Central memory CD8-positive, alpha-beta T cell (primary cell): ENCODE measurements around the gene CADPS.

Experiments
- ATAC-seq: fragments of 150-1000 bp; cut with Tn5 transposase; replicated peaks from 2 replicates; pipeline ENCODE4 v1.10.0; 2022; ENCODE audit warnings: mild to moderate bottlenecking, moderate FRiP score, moderate number of reproducible peaks; ENCODE audit not compliant: poor library complexity, severe bottlenecking; ENCODE audit errors: extremely low read depth
- DNase-seq, 2 donors: peaks; one replicate each; pipeline ENCODE4 v3.0.0; 2021; ENCODE audit warnings: low spot score in 2 of 2
- H3K27ac Mint-ChIP-seq: one replicate; pipeline ENCODE4 v1.8.0; 2022; ENCODE audit warnings: low read depth, mild to moderate bottlenecking, moderate library complexity, mixed read lengths
- H3K27me3 Mint-ChIP-seq: one replicate; pipeline ENCODE4 v1.8.0; 2022; ENCODE audit warnings: mixed read lengths
- H3K36me3 Mint-ChIP-seq: one replicate; pipeline ENCODE4 v1.8.0; 2022; ENCODE audit warnings: mild to moderate bottlenecking, moderate library complexity, mixed read lengths; ENCODE audit not compliant: insufficient read depth
- H3K4me1 Mint-ChIP-seq: one replicate; pipeline ENCODE4 v1.8.0; 2022; ENCODE audit warnings: mixed read lengths
- H3K4me3 Mint-ChIP-seq: one replicate; pipeline ENCODE4 v1.8.0; 2022; ENCODE audit warnings: mild to moderate bottlenecking, moderate library complexity, mixed read lengths
- H3K9me3 Mint-ChIP-seq: one replicate; pipeline ENCODE4 v1.8.0; 2022; ENCODE audit warnings: mixed read lengths

Gene CADPS

GRCh38 chr3:62622553-62623174 lies 252.6 kb downstream of the CADPS start:
- no peaks in the 10 kb centered on the region for H3K9me3 Mint-ChIP-seq
- ATAC-seq: no peak
- H3K36me3 Mint-ChIP-seq: no peaks in the 10 kb centered on the region
- H3K27me3 Mint-ChIP-seq: no peaks in the 10 kb centered on the region
- no peaks in the 10 kb centered on the region for H3K4me1 Mint-ChIP-seq
- H3K4me3 Mint-ChIP-seq: no peak overlapping the region
- no peak overlapping the region for H3K27ac Mint-ChIP-seq
- no peak for DNase-seq

GRCh38 chr3:62621925-62622324 lies 253.3 kb downstream of the CADPS start:
- no peak for DNase-seq
- Mint-ChIP-seq H3K27ac (no peak overlapping the region), H3K4me1 (no peaks in the 10 kb centered on the region), H3K36me3 (no peaks in the 10 kb centered on the region), H3K4me3 (no peak overlapping the region), H3K9me3 (no peaks in the 10 kb centered on the region), H3K27me3 (no peaks in the 10 kb centered on the region)
- ATAC-seq: no peak

GRCh38 chr3:62621176-62621575 lies 254.0 kb downstream of the CADPS start:
- DNase-seq (no peak), ATAC-seq (no peak)
- Mint-ChIP-seq H3K4me3 (no peak overlapping the region), H3K9me3 (no peaks in the 10 kb centered on the region), H3K27ac (no peak overlapping the region), H3K27me3 (no peaks in the 10 kb centered on the region), H3K4me1 (no peaks in the 10 kb centered on the region), H3K36me3 (no peaks in the 10 kb centered on the region)

- no peak for ATAC-seq
- peaks cover 8% of the 10 kb centered on the region for H3K9me3 Mint-ChIP-seq
Observed at GRCh38 chr3:62615258-62615849, 259.9 kb downstream of the CADPS start.

GRCh38 chr3:62614527-62614926 lies 260.7 kb downstream of the CADPS start:
- no peak for DNase-seq
- peaks cover 8% of the 10 kb centered on the region for H3K9me3 Mint-ChIP-seq
- ATAC-seq: no peak
- no peaks in the 10 kb centered on the region for H3K36me3 Mint-ChIP-seq
- H3K27ac Mint-ChIP-seq: no peak overlapping the region
- no peak overlapping the region for H3K4me3 Mint-ChIP-seq
- no peaks in the 10 kb centered on the region for H3K27me3 Mint-ChIP-seq
- no peaks in the 10 kb centered on the region for H3K4me1 Mint-ChIP-seq

More at GRCh38 chr3:62615258-62615849, 259.9 kb downstream of the CADPS start:
- H3K4me3 Mint-ChIP-seq: no peak overlapping the region
- no peak for DNase-seq
- H3K4me1 Mint-ChIP-seq: no peaks in the 10 kb centered on the region
- no peaks in the 10 kb centered on the region for H3K36me3 Mint-ChIP-seq
- H3K27me3 Mint-ChIP-seq: no peaks in the 10 kb centered on the region
- no peak overlapping the region for H3K27ac Mint-ChIP-seq

- Mint-ChIP-seq H3K9me3 (peaks cover 8% of the 10 kb centered on the region), H3K36me3 (no peaks in the 10 kb centered on the region), H3K4me3 (no peak overlapping the region), H3K27ac (no peak overlapping the region), H3K27me3 (no peaks in the 10 kb centered on the region), H3K4me1 (no peaks in the 10 kb centered on the region)
- ATAC-seq (no peak), DNase-seq (no peak)
Observed at GRCh38 chr3:62611541-62612240, 263.5 kb downstream of the CADPS start.

GRCh38 chr3:62607287-62608029 lies 267.8 kb downstream of the CADPS start:
- no peak overlapping the region for H3K27ac Mint-ChIP-seq
- no peak for ATAC-seq
- no peak for DNase-seq
- no peaks in the 10 kb centered on the region for H3K27me3 Mint-ChIP-seq
- H3K4me3 Mint-ChIP-seq: no peak overlapping the region
- no peaks in the 10 kb centered on the region for H3K36me3 Mint-ChIP-seq
- no peaks in the 10 kb centered on the region for H3K4me1 Mint-ChIP-seq
- H3K9me3 Mint-ChIP-seq: peaks cover 8% of the 10 kb centered on the region

- ATAC-seq: no peak
- Mint-ChIP-seq H3K4me3 (no peak overlapping the region), H3K27me3 (no peaks in the 10 kb centered on the region), H3K9me3 (no peaks in the 10 kb centered on the region), H3K4me1 (no peaks in the 10 kb centered on the region), H3K36me3 (no peaks in the 10 kb centered on the region), H3K27ac (no peak overlapping the region)
- no peak for DNase-seq
Observed at GRCh38 chr3:62605413-62606068, 269.7 kb downstream of the CADPS start.

GRCh38 chr3:62604751-62605351 lies 270.4 kb downstream of the CADPS start:
- Mint-ChIP-seq H3K27me3 (no peaks in the 10 kb centered on the region), H3K4me3 (no peak overlapping the region), H3K36me3 (no peaks in the 10 kb centered on the region), H3K9me3 (no peaks in the 10 kb centered on the region), H3K4me1 (no peaks in the 10 kb centered on the region), H3K27ac (no peak overlapping the region)
- no peak for DNase-seq
- ATAC-seq: no peak

- no peak for DNase-seq
- ATAC-seq: no peak
- Mint-ChIP-seq H3K27ac (no peak overlapping the region), H3K36me3 (no peaks in the 10 kb centered on the region), H3K4me1 (no peaks in the 10 kb centered on the region), H3K4me3 (no peak overlapping the region), H3K9me3 (no peaks in the 10 kb centered on the region), H3K27me3 (no peaks in the 10 kb centered on the region)
Observed at GRCh38 chr3:62604298-62604697, 270.9 kb downstream of the CADPS start.

- no peaks in the 10 kb centered on the region for H3K9me3 Mint-ChIP-seq
- ATAC-seq: no peak
- H3K4me1 Mint-ChIP-seq: no peaks in the 10 kb centered on the region
- H3K36me3 Mint-ChIP-seq: no peaks in the 10 kb centered on the region
- H3K4me3 Mint-ChIP-seq: no peak overlapping the region
- no peak for DNase-seq
- H3K27ac Mint-ChIP-seq: no peak overlapping the region
- no peaks in the 10 kb centered on the region for H3K27me3 Mint-ChIP-seq
Observed at GRCh38 chr3:62602987-62603386, 272.2 kb downstream of the CADPS start.

GRCh38 chr3:62602129-62602770 lies 273.0 kb downstream of the CADPS start:
- H3K27ac Mint-ChIP-seq: no peak overlapping the region
- DNase-seq (no peak), ATAC-seq (no peak)
- H3K4me3 Mint-ChIP-seq: no peak overlapping the region
- H3K9me3 Mint-ChIP-seq: no peaks in the 10 kb centered on the region
- H3K4me1 Mint-ChIP-seq: no peaks in the 10 kb centered on the region
- no peaks in the 10 kb centered on the region for H3K36me3 Mint-ChIP-seq
- H3K27me3 Mint-ChIP-seq: no peaks in the 10 kb centered on the region
